ENCODE results near the gene FOXP4. TPM values are rescaled to one million over a fixed set of nuclear protein-coding genes. Genes with fewer than 3 reads are reported as not detected.

FOXP4 gene
- total RNA-seq, 6 experiments from 2014 or later: 17.9 to 24.4 (median 24.0) TPM

GRCh38 chr6:41508479-41508878 is 37.7 kb upstream of the FOXP4 start:
- TF ChIP-seq CTCF (IDR thresholded peaks at IDR 0.05): no peak
- no peaks in the 10 kb centered on the region for H3K36me3 Mint-ChIP-seq (ENCODE audit: low read depth)
- DNase-seq: no peak
- H3K27me3 Mint-ChIP-seq (ENCODE audit: insufficient read depth): peaks cover 52% of the 10 kb centered on the region
- no peak overlapping the region for H3K4me3 Mint-ChIP-seq
- peaks cover 18% of the 10 kb centered on the region for H3K4me1 Mint-ChIP-seq (ENCODE audit: low read depth)
- no peak overlapping the region for H3K27ac Mint-ChIP-seq
- H3K9me3 Mint-ChIP-seq: no peaks in the 10 kb centered on the region

- no peak overlapping the region for H3K27ac Mint-ChIP-seq
- H3K27me3 Mint-ChIP-seq (ENCODE audit: insufficient read depth): peaks cover 59% of the 10 kb centered on the region
- no peak for DNase-seq
- H3K9me3 Mint-ChIP-seq: no peaks in the 10 kb centered on the region
- H3K4me3 Mint-ChIP-seq: no peak overlapping the region
- no peaks in the 10 kb centered on the region for H3K36me3 Mint-ChIP-seq (ENCODE audit: low read depth)
- TF ChIP-seq CTCF (IDR thresholded peaks at IDR 0.05): no peak
- peaks cover 12% of the 10 kb centered on the region for H3K4me1 Mint-ChIP-seq (ENCODE audit: low read depth)
Observed at GRCh38 chr6:41509580-41509979, 36.6 kb upstream of the FOXP4 start.

DNA sequence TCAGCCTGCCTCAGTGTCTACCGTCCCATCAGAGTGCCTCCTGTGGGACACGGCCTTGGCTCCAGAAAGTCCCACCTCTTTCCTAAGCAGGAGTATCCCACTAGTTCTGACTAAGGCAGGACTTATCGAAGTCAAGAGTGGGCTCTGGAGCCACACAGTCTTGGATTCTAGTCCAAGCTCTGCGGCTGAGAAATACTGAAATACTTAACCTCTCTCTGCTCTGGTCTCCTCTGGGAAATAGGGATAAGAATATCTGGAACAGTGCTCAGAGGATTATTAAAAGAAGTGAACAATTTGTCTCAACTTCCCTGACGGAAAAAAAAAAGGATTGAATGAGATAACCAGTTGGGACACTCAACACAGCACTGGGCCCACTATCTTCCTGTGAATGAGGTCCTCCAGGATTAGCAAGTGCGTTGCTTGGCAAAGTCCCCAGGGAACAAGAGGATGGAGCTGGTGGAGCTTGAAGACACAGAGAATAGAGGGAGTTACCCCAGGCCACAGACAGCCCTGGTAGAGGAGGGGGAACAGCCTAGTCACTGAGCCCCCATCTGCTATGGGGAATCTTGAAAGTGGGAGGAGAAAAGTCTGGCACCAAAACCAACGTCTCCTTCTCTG is 34.6 kb upstream of the FOXP4 start:
- TF ChIP-seq CTCF (IDR thresholded peaks at IDR 0.05): no peak
- H3K9me3 Mint-ChIP-seq: no peaks in the 10 kb centered on the region
- H3K27ac Mint-ChIP-seq: no peak overlapping the region
- H3K4me3 Mint-ChIP-seq: no peak overlapping the region
- H3K36me3 Mint-ChIP-seq (ENCODE audit: low read depth): no peaks in the 10 kb centered on the region
- H3K27me3 Mint-ChIP-seq (ENCODE audit: insufficient read depth): peaks cover 55% of the 10 kb centered on the region
- no peaks in the 10 kb centered on the region for H3K4me1 Mint-ChIP-seq (ENCODE audit: low read depth)
- DNase-seq: no peak

DNA sequence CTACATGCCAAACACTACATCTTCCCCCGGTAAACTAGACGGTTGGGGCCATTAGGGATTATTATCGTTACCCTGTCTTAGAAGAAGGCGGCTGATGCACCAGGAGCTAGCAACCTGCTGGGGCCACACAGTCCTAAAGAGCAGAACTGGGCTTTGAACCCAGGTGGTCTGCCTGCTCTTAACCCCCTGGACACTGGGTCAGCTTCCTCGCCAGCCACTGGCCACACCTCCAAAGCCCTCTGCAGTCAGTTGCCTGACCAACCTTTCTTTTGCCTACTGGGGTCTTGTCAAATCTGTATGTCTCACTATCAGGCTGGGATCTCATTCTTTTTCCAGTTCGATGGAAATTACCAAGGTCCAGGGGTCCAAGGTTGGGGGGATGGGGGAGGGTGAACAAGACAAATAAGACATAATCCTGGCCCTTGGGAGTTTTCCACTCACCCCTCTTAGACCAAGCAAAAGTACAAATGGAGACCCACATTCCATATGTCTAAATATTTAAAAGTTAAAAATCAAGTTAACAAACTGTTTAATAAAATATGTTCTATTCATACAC is 34.0 kb upstream of the FOXP4 start:
- Mint-ChIP-seq H3K36me3 (ENCODE audit: low read depth) (no peaks in the 10 kb centered on the region), H3K4me1 (ENCODE audit: low read depth) (no peaks in the 10 kb centered on the region), H3K27ac (no peak overlapping the region), H3K27me3 (ENCODE audit: insufficient read depth) (peaks cover 59% of the 10 kb centered on the region), H3K9me3 (no peaks in the 10 kb centered on the region), H3K4me3 (no peak overlapping the region)
- DNase-seq: no peak
- TF ChIP-seq CTCF (IDR thresholded peaks at IDR 0.05): no peak

DNA sequence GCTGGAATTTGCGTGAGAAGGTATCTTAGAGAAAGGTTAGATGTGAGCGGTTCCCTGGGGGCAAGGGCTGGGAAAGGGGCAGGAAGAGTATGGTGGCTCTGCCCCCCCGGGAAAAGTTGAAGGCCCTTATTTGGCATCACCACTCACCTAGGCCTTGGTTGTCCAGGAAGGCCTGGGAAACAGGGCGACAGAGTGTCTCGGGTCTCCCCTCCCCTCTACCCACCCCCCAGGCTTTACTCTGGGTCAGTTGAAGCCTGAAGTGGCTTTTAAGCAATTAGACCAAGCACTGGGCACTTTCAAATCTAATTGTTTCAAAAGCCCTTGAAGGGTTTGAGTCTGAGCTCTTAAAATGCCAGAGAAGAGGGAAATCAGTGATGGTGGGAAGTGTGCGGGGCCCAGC is 30.2 kb upstream of the FOXP4 start:
- no peak for TF ChIP-seq CTCF (IDR thresholded peaks at IDR 0.05)
- peaks cover 49% of the 10 kb centered on the region for H3K27me3 Mint-ChIP-seq (ENCODE audit: insufficient read depth)
- H3K4me1 Mint-ChIP-seq (ENCODE audit: low read depth): no peaks in the 10 kb centered on the region
- H3K27ac Mint-ChIP-seq: no peak overlapping the region
- H3K36me3 Mint-ChIP-seq (ENCODE audit: low read depth): no peaks in the 10 kb centered on the region
- no peak overlapping the region for H3K4me3 Mint-ChIP-seq
- DNase-seq: no peak
- no peaks in the 10 kb centered on the region for H3K9me3 Mint-ChIP-seq
